ENCODE data around the gene DRGX. TPM values are rescaled to one million over a fixed set of nuclear protein-coding genes. Genes with fewer than 3 reads are reported as not detected.

Gene DRGX
- total and polyA plus RNA-seq, 2 donors, result 0.04 to 0.26 TPM

- Histone ChIP-seq H3K36me3 (ENCODE audit: insufficient read depth) (no peaks in the 10 kb centered on the region), H3K27ac (ENCODE audit: low read depth) (no peak overlapping the region), H3K4me1 (ENCODE audit: insufficient read depth) (no peaks in the 10 kb centered on the region), H3K4me3 (ENCODE audit: low read depth, low read length) (no peak overlapping the region)
- WGBS, result 72% methylated on average over 2 of the region's 2 CpGs
- no peak for DNase-seq (ENCODE audit: extremely low spot score)
Measured at GRCh38 chr10:49357910-49358309, 38.0 kb downstream of the DRGX start.

- no peak for DNase-seq (ENCODE audit: extremely low spot score)
- Histone ChIP-seq H3K4me1 (ENCODE audit: insufficient read depth) (no peaks in the 10 kb centered on the region), H3K36me3 (ENCODE audit: insufficient read depth) (no peaks in the 10 kb centered on the region), H3K27ac (ENCODE audit: low read depth) (no peak overlapping the region), H3K4me3 (ENCODE audit: low read depth, low read length) (no peak overlapping the region)
- WGBS, result 91% methylated on average over 1 of the region's 1 CpG
Measured at GRCh38 chr10:49356944-49357343, 38.9 kb downstream of the DRGX start.

GRCh38 chr10:49356181-49356580 is 39.7 kb downstream of the DRGX start:
- DNase-seq (ENCODE audit: extremely low spot score), result no peak
- no peaks in the 10 kb centered on the region for H3K36me3 ChIP-seq (ENCODE audit: insufficient read depth)
- H3K4me3 ChIP-seq (ENCODE audit: low read depth, low read length), result no peak overlapping the region
- H3K4me1 ChIP-seq (ENCODE audit: insufficient read depth), result no peaks in the 10 kb centered on the region
- 86% methylated on average over 4 of the region's 4 CpGs for WGBS
- H3K27ac ChIP-seq (ENCODE audit: low read depth), result no peak overlapping the region

- no peak for DNase-seq (ENCODE audit: extremely low spot score)
- 80% methylated on average over 3 of the region's 3 CpGs for WGBS
- no peak overlapping the region for H3K4me3 ChIP-seq (ENCODE audit: low read depth, low read length)
- H3K36me3 ChIP-seq (ENCODE audit: insufficient read depth), result no peaks in the 10 kb centered on the region
- H3K27ac ChIP-seq (ENCODE audit: low read depth), result no peak overlapping the region
- H3K4me1 ChIP-seq (ENCODE audit: insufficient read depth), result no peaks in the 10 kb centered on the region
Measured at GRCh38 chr10:49355221-49355620, 40.7 kb downstream of the DRGX start.

- Histone ChIP-seq H3K4me1 (ENCODE audit: insufficient read depth) (no peaks in the 10 kb centered on the region), H3K4me3 (ENCODE audit: low read depth, low read length) (no peak overlapping the region), H3K36me3 (ENCODE audit: insufficient read depth) (no peaks in the 10 kb centered on the region), H3K27ac (ENCODE audit: low read depth) (no peak overlapping the region)
- 83% methylated on average over 3 of the region's 3 CpGs for WGBS
- no peak for DNase-seq (ENCODE audit: extremely low spot score)
Measured at GRCh38 chr10:49354593-49354992, 41.3 kb downstream of the DRGX start.

GRCh38 chr10:49353895-49354566 is 41.9 kb downstream of the DRGX start:
- WGBS, result 89% methylated on average over 8 of the region's 8 CpGs
- H3K27ac ChIP-seq (ENCODE audit: low read depth), result no peak overlapping the region
- no peaks in the 10 kb centered on the region for H3K36me3 ChIP-seq (ENCODE audit: insufficient read depth)
- H3K4me3 ChIP-seq (ENCODE audit: low read depth, low read length), result no peak overlapping the region
- H3K4me1 ChIP-seq (ENCODE audit: insufficient read depth), result no peaks in the 10 kb centered on the region
- no peak for DNase-seq (ENCODE audit: extremely low spot score)

GRCh38 chr10:49353026-49353894 is 42.6 kb downstream of the DRGX start:
- Histone ChIP-seq H3K4me1 (ENCODE audit: insufficient read depth) (no peaks in the 10 kb centered on the region), H3K4me3 (ENCODE audit: low read depth, low read length) (no peak overlapping the region), H3K36me3 (ENCODE audit: insufficient read depth) (no peaks in the 10 kb centered on the region), H3K27ac (ENCODE audit: low read depth) (no peak overlapping the region)
- 78% methylated on average over 6 of the region's 6 CpGs for WGBS
- DNase-seq (ENCODE audit: extremely low spot score), result no peak

GRCh38 chr10:49352323-49352722 is 43.6 kb downstream of the DRGX start:
- DNase-seq (ENCODE audit: extremely low spot score), result no peak
- Histone ChIP-seq H3K36me3 (ENCODE audit: insufficient read depth) (no peaks in the 10 kb centered on the region), H3K4me1 (ENCODE audit: insufficient read depth) (no peaks in the 10 kb centered on the region), H3K4me3 (ENCODE audit: low read depth, low read length) (no peak overlapping the region), H3K27ac (ENCODE audit: low read depth) (no peak overlapping the region)
- 85% methylated on average over 2 of the region's 2 CpGs for WGBS

- DNase-seq (ENCODE audit: extremely low spot score), result no peak
- Histone ChIP-seq H3K36me3 (ENCODE audit: insufficient read depth) (no peaks in the 10 kb centered on the region), H3K4me1 (ENCODE audit: insufficient read depth) (no peaks in the 10 kb centered on the region), H3K4me3 (ENCODE audit: low read depth, low read length) (no peak overlapping the region), H3K27ac (ENCODE audit: low read depth) (no peak overlapping the region)
- WGBS, result 43% methylated on average over 4 of the region's 4 CpGs
Measured at GRCh38 chr10:49351669-49352068, 44.2 kb downstream of the DRGX start.

- 77% methylated on average over 4 of the region's 4 CpGs for WGBS
- Histone ChIP-seq H3K27ac (ENCODE audit: low read depth) (no peak overlapping the region), H3K4me1 (ENCODE audit: insufficient read depth) (no peaks in the 10 kb centered on the region), H3K36me3 (ENCODE audit: insufficient read depth) (no peaks in the 10 kb centered on the region), H3K4me3 (ENCODE audit: low read depth, low read length) (no peak overlapping the region)
- DNase-seq (ENCODE audit: extremely low spot score), result no peak
Measured at GRCh38 chr10:49350846-49351532, 44.9 kb downstream of the DRGX start.

GRCh38 chr10:49350138-49350537 is 45.8 kb downstream of the DRGX start:
- no peak overlapping the region for H3K27ac ChIP-seq (ENCODE audit: low read depth)
- DNase-seq (ENCODE audit: extremely low spot score), result no peak

GRCh38 chr10:49349390-49349789 is 46.5 kb downstream of the DRGX start:
- no peak overlapping the region for H3K4me3 ChIP-seq (ENCODE audit: low read depth, low read length)
- H3K4me1 ChIP-seq (ENCODE audit: insufficient read depth), result no peaks in the 10 kb centered on the region
- WGBS, result 91% methylated on average over 4 of the region's 4 CpGs
- DNase-seq (ENCODE audit: extremely low spot score), result no peak
- H3K27ac ChIP-seq (ENCODE audit: low read depth), result no peak overlapping the region
- H3K36me3 ChIP-seq (ENCODE audit: insufficient read depth), result no peaks in the 10 kb centered on the region

More at GRCh38 chr10:49350138-49350537, 45.8 kb downstream of the DRGX start:
- Histone ChIP-seq H3K4me3 (ENCODE audit: low read depth, low read length) (no peak overlapping the region), H3K36me3 (ENCODE audit: insufficient read depth) (no peaks in the 10 kb centered on the region), H3K4me1 (ENCODE audit: insufficient read depth) (no peaks in the 10 kb centered on the region)

GRCh38 chr10:49348593-49348992 is 47.3 kb downstream of the DRGX start:
- no peak for DNase-seq (ENCODE audit: extremely low spot score)
- Histone ChIP-seq H3K4me3 (ENCODE audit: low read depth, low read length) (no peak overlapping the region), H3K27ac (ENCODE audit: low read depth) (no peak overlapping the region), H3K36me3 (ENCODE audit: insufficient read depth) (no peaks in the 10 kb centered on the region), H3K4me1 (ENCODE audit: insufficient read depth) (no peaks in the 10 kb centered on the region)
- WGBS, result 68% methylated on average over 2 of the region's 2 CpGs

GRCh38 chr10:49347827-49348226 is 48.1 kb downstream of the DRGX start:
- no peaks in the 10 kb centered on the region for H3K36me3 ChIP-seq (ENCODE audit: insufficient read depth)
- WGBS, result 77% methylated on average over 3 of the region's 3 CpGs
- DNase-seq (ENCODE audit: extremely low spot score), result no peak

More at GRCh38 chr10:49347827-49348226, 48.1 kb downstream of the DRGX start:
- Histone ChIP-seq H3K27ac (ENCODE audit: low read depth) (no peak overlapping the region), H3K4me3 (ENCODE audit: low read depth, low read length) (no peak overlapping the region), H3K4me1 (ENCODE audit: insufficient read depth) (no peaks in the 10 kb centered on the region)
